Body of pancreas (tissue), 4 donors: ENCODE results near the gene RHNO1.

Experiments used
- CTCF ChIP-seq, 7 experiments: fragments of 450-650 bp in 4 of 7; fragments of 200-600 bp in 3 of 7; sonication (generic) in 3 of 7; IDR thresholded peaks; one replicate each; pipeline ENCODE4 v1.5.1; 2016 to 2019; ENCODE audit warnings: antibody characterized with exemption in 7 of 7
- POLR2A ChIP-seq, 3 donors: fragments of 450-650 bp; IDR thresholded peaks; one replicate each; pipeline ENCODE4 v1.6.1; 2016; ENCODE audit warnings: antibody characterized with exemption in 3 of 3, mild to moderate bottlenecking in 2 of 3

GRCh38 chr12:2832550-2833127 lies 44.4 kb upstream of the RHNO1 start:
- TF ChIP-seq POLR2A (IDR thresholded peaks at IDR 0.05): no peak
- TF ChIP-seq CTCF (IDR thresholded peaks at IDR 0.05): no peak
